ENCODE measurements around the gene IL17RD.

IL17RD gene

DNA sequence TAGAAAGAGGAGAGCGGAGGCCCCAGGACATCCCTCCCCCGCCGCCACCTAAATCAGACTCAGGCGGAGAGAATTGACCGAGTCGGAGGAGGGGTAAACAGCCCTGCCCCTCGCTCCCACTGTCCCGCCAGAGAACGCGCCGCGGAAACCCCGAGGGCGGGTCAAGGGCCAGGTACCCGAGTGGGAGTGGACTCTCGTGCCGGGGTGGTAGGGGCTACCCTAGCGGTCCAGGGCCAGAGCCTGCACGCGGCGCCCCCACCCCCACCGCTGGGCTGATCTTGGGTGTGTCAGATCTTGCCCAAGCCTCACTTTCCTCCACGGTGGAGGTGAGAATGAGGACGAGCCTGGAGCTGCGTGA is 85.7 kb downstream of the IL17RD start:
- in situ Hi-C loops (cut with HindIII; ENCODE audit: low pct_ligation_motif_present, low pct_unique_long_range_greater_than_20kb, low sequenced_read_pairs), result no loop called here
- no peak for DNase-seq

DNA sequence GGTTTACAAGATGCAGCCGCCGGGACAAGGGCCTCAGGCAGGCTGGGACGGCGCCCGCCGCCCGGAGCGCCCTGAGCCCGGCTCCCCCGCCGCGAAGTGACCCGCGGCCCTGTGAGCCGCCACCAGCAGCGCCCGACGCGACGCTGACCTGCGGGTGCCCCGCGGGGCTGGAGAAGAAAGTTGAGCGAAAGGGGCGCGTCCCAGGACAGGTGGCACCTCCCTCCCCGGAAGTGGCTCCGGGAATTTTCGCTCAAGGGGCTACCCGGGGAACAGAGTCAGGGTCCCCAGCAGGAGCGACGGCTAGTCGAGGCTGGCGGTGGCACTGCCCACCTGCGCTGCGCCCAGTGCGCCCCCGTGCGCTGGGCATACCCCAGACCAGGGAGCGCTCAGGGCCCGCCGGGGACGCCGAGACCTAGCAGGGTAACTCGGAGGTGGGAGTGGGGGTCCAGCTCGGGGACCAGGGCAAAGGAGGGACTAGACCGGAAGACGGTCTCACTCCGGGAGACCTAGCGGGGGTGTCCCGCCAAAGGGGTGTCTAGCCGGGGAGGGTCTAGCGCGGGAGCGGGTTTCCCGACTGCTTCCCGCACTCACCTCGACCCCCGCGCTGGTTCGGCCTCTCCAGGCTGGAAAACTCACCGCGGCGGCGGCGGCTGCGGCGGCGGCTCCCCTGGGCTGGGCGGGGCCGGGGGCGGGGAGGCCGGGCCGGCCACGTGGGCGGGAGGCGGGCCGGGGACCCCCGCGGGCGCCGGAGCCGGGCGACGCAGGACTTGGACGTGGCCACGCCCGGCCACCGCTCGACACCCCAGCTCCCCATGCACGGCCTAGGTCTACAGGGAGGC is 86.3 kb downstream of the IL17RD start:
- in situ Hi-C loops (cut with HindIII; ENCODE audit: low pct_ligation_motif_present, low pct_unique_long_range_greater_than_20kb, low sequenced_read_pairs), result no loop called here
- DNase-seq, result peak; percentile 52

- peak; percentile 52 for DNase-seq
- in situ Hi-C loops (cut with HindIII; ENCODE audit: low pct_ligation_motif_present, low pct_unique_long_range_greater_than_20kb, low sequenced_read_pairs), result no loop called here
Observed at GRCh38 chr3:57078344-57078634, 86.9 kb downstream of the IL17RD start.

GRCh38 chr3:57077630-57078343 is 87.4 kb downstream of the IL17RD start:
- DNase-seq, result no peak
- in situ Hi-C loops (cut with HindIII; ENCODE audit: low pct_ligation_motif_present, low pct_unique_long_range_greater_than_20kb, low sequenced_read_pairs), result no loop called here

DNA sequence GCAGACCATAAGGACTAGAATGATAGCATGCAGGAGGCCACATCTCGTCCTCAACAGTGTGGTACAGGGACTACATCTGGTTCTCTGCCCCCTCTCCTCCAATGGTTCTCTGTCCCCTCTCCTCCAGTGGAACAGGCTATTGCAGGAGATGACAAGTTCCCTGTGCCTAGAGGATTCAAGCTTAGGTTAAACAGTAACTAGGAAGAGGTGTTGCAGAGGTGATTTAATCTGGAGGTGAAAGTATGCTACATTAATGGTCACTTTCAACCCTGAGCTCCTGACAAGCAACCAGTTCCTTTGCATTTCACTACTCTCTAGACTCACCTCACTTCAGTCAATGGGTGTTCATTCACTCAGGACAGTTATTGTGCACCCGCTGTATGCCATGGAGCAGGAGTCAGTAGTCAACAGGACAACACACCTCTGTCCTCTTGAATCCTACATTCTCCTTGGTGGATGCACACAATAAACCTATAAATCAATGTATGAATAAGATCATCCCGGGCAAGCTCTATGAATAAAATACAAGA is 88.7 kb downstream of the IL17RD start:
- in situ Hi-C loops (cut with HindIII; ENCODE audit: low pct_ligation_motif_present, low pct_unique_long_range_greater_than_20kb, low sequenced_read_pairs), result no loop called here
- DNase-seq, result no peak

GRCh38 chr3:57074135-57074534 is 91.0 kb downstream of the IL17RD start:
- no peak for DNase-seq
- in situ Hi-C loops (cut with HindIII; ENCODE audit: low pct_ligation_motif_present, low pct_unique_long_range_greater_than_20kb, low sequenced_read_pairs), result no loop called here

GRCh38 chr3:57073628-57074027 is 91.5 kb downstream of the IL17RD start:
- in situ Hi-C loops (cut with HindIII; ENCODE audit: low pct_ligation_motif_present, low pct_unique_long_range_greater_than_20kb, low sequenced_read_pairs), result no loop called here

GRCh38 chr3:57069503-57069902 is 95.7 kb downstream of the IL17RD start:
- in situ Hi-C loops (cut with HindIII; ENCODE audit: low pct_ligation_motif_present, low pct_unique_long_range_greater_than_20kb, low sequenced_read_pairs), result no loop called here
- DNase-seq, result no peak

More at GRCh38 chr3:57073628-57074027, 91.5 kb downstream of the IL17RD start:
- no peak for DNase-seq

GRCh38 chr3:57068437-57069089 is 96.6 kb downstream of the IL17RD start:
- DNase-seq, result peak; percentile 94
- in situ Hi-C loops (cut with HindIII; ENCODE audit: low pct_ligation_motif_present, low pct_unique_long_range_greater_than_20kb, low sequenced_read_pairs), result no loop called here

- in situ Hi-C loops (cut with HindIII; ENCODE audit: low pct_ligation_motif_present, low pct_unique_long_range_greater_than_20kb, low sequenced_read_pairs), result no loop called here
- DNase-seq, result no peak
Observed at GRCh38 chr3:57066471-57066870, 98.7 kb downstream of the IL17RD start.

DNA sequence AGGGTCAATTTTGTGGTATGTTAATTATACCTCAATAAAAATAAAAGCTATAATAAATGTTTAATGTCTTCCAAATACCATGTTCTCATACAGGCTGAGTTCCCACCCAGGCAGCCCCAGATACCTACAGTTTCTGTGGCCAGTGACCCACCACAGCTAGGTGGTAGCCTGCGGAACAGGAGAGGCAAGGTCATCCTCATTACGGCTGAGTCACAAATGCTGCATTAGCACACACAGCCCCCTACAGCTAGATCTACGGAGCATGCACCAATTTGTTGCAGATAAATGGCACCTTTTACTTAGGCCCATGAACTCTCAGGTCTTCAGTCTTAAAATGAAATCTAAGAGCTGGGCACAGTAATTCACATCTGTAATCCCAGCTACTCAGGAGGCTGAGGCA is 99.6 kb downstream of the IL17RD start:
- no peak for DNase-seq
- in situ Hi-C loops (cut with HindIII; ENCODE audit: low pct_ligation_motif_present, low pct_unique_long_range_greater_than_20kb, low sequenced_read_pairs), result no loop called here

DNA sequence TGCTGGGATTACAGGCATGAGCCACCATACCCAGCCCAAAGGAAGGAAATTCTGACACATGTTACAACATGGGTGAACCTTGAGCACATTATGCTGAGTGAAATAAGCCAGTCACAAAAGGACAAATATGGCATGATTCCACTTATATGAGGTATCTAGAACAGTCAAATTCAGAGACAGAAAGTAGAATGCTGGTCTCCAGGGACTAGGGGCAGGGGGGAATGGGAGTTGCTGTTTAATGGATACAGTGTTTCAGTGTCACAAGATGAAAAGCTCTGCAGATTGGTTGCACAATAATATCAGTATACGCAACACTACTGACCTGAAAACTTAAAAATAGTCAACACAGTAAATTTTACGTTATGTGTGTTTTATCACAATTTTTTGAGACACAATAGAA is 100.6 kb downstream of the IL17RD start:
- in situ Hi-C loops (cut with HindIII; ENCODE audit: low pct_ligation_motif_present, low pct_unique_long_range_greater_than_20kb, low sequenced_read_pairs), result no loop called here
- no peak for DNase-seq

- in situ Hi-C loops (cut with HindIII; ENCODE audit: low pct_ligation_motif_present, low pct_unique_long_range_greater_than_20kb, low sequenced_read_pairs), result no loop called here
- DNase-seq, result no peak
Observed at GRCh38 chr3:57064001-57064400, 101.2 kb downstream of the IL17RD start.

DNA sequence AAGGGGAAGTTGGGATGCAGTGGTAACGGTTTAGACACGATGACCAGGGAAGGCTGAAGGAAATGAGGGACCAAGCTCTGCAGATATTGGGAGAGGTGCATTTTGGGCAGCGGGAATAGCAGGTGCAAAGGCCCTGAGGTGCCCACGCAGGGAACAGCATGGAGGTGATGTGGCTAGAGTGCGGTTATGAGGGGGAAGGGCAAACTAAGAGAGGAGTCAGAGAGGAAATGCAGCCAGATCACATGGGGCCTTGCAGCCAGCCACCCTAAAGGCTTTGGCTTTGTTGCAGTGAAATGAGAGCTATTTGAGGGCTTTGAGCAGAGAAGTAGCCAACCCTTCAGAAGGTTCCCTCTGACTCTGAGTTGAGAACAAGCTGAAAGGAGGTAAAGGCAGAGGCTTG is 102.1 kb downstream of the IL17RD start:
- no peak for DNase-seq
- in situ Hi-C loops (cut with HindIII; ENCODE audit: low pct_ligation_motif_present, low pct_unique_long_range_greater_than_20kb, low sequenced_read_pairs), result no loop called here

DNA sequence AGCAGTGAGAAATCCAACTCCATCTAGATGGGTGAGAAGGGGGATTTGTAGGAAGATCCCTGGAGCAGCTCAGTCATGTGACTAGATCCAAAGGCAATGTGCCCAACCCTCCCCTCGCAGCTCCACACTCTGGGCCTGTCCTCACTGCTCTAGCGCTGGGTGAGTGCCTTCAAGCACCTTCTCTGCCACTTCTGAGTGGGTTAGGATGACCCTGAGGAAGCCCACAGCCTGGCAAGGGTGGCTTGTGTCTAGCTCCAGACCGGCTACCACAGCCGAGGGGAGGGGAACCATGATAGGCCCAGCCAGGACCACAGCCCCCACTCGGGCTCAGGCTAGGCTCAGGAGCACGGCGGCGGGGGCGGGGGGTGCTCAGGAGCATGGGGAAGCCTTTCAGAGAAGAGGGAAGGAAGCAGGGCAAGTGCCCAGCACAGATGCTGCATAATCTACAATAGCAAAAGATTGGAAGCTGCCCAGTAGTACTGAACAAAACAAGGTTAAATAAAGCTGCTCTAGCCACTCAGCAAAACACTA is 103.0 kb downstream of the IL17RD start:
- in situ Hi-C loops (cut with HindIII; ENCODE audit: low pct_ligation_motif_present, low pct_unique_long_range_greater_than_20kb, low sequenced_read_pairs), result no loop called here
- no peak for DNase-seq

DNA sequence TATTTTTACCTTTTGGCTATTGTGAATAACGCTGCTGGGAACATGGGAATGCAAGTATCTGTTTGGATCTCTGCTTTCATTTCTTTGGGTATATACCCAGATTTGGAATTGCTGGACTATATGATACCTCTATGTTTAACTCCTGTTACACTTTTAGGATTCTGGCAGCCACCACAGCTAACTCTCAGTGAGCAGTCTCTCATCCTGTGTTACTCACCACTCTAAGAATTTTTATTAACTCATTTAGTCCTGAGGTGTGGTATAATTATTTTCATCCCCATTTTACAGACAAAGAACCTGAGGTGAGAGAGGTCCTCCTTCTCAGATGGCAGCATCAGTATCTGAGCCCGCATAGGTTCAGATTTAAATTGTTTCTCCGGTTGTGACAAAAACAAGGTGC is 103.6 kb downstream of the IL17RD start:
- in situ Hi-C loops (cut with HindIII; ENCODE audit: low pct_ligation_motif_present, low pct_unique_long_range_greater_than_20kb, low sequenced_read_pairs), result no loop called here
- no peak for DNase-seq

DNA sequence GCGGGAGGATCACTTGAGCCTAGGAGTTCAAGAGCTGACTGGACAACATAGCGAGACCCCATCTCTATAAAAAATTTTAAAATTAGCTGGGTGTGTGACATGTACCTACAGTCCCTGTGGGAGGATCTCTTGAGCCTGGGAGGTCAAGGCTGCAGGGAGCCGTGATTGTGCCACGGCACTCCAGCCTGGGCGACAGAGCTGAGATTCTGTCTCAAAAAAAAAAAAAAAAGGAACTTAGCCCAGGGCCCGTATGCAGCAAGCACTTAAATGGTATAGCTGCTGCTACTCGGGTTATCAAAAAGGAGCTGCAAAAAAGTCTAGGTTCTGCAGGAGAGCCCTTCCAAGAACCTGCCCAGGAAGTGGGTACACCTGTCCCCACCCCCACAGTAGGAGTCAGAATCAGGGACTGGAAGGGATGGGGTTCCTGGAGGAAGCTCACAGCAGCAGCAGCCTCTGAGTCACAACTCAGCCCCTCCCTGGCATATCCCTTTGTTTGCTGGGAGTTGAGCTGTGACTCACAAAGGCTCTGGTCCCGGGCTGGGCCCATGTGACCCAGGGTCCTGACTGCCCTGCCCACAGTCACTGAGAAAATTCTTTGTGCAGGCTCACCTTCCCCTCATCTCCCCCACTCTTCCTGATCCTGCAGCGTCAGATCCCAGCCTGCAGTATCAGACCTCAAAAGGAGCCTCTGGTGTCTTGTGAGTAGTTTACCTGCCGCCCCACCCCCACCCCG is 104.9 kb downstream of the IL17RD start, which contains the start of gene SPATA12:
Gene SPATA12 (plus strand): TSS at position 576 of the 733 bp plus-strand sequence. CDS start 13,031 bp downstream, outside the sequence.
- DNase-seq, result peak; percentile 86

DNA sequence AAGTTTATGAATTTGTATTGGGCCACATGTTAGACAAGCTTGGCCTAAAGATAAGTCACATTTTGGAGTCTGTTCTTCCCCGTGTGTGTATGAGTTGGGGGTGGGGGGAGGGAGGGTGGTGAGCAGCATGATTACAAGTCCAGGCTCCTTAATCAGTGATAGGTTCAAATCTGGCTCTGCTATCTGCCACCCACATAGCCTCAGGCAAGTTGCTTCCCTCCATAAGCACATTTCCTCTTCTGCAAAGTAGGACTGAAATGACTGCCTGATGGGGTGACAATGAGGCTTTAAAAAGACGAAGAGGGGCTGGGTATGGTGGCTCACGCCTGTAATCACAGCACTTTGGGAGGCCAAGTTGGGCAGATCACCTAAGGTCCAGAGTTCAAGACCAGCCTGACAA is 105.7 kb downstream of the IL17RD start:
- no peak for DNase-seq
- in situ Hi-C loops (cut with HindIII; ENCODE audit: low pct_ligation_motif_present, low pct_unique_long_range_greater_than_20kb, low sequenced_read_pairs), result no loop called here

More for the DNA sequence above, 104.9 kb downstream of the IL17RD start, which contains the start of gene SPATA12:
- in situ Hi-C loops (cut with HindIII; ENCODE audit: low pct_ligation_motif_present, low pct_unique_long_range_greater_than_20kb, low sequenced_read_pairs), result no loop called here

Measured in ACHN (cell line).